Loucy (cell line): ENCODE measurements around the gene XG.
"Not testable (repeated sequence)": the region's sequence is repeated elsewhere in the genome, so short reads cannot be mapped to it uniquely, and the experiment has no call there.

ENCODE experiments used
- EZH2phosphoT487 ChIP-seq: fragments of 200-600 bp; IDR thresholded peaks from 2 replicates; pipeline ENCODE4 v1.6.1; 2018; ENCODE audit warnings: antibody characterized with exemption, mild to moderate bottlenecking, moderate library complexity, borderline replicate concordance
- TF ChIP-seq, protein P1 (sequence below): fragments of 200-600 bp; sonication (generic); conservative IDR thresholded peaks from 2 replicates; pipeline ENCODE4 v1.5.1; 2014; ENCODE audit warnings: mild to moderate bottlenecking, antibody characterized with exemption, low read length

DNA sequence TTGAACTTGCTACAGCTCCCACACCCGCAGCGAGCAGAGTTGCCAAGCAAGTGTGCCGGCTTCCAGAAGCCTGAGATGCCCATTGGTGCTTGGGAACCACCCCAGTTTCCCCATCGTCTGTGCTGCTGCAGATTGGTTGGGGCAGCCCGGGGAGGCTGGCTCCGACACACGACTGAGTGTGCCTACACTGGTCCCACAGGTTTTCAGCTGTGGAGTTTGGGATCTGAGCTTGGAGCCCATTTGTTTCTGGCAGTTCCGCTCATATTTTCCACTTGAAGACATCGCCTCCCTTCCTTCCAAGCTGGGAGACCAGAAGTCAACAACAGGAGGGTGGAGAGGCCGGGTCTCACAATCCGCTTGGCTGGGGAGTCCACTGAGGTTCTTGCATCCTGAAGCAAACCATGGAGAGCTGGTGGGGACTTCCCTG lies at the start of gene XG:
- TF ChIP-seq, protein P1, sequence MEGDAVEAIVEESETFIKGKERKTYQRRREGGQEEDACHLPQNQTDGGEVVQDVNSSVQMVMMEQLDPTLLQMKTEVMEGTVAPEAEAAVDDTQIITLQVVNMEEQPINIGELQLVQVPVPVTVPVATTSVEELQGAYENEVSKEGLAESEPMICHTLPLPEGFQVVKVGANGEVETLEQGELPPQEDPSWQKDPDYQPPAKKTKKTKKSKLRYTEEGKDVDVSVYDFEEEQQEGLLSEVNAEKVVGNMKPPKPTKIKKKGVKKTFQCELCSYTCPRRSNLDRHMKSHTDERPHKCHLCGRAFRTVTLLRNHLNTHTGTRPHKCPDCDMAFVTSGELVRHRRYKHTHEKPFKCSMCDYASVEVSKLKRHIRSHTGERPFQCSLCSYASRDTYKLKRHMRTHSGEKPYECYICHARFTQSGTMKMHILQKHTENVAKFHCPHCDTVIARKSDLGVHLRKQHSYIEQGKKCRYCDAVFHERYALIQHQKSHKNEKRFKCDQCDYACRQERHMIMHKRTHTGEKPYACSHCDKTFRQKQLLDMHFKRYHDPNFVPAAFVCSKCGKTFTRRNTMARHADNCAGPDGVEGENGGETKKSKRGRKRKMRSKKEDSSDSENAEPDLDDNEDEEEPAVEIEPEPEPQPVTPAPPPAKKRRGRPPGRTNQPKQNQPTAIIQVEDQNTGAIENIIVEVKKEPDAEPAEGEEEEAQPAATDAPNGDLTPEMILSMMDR = not testable (repeated sequence)
- TF ChIP-seq EZH2phosphoT487 = not testable (repeated sequence)
